ENCODE measurements around the gene RNF182.
"Not testable (repeated sequence)": the region's sequence is repeated elsewhere in the genome, so short reads cannot be mapped to it uniquely, and the experiment has no call there.

DNA sequence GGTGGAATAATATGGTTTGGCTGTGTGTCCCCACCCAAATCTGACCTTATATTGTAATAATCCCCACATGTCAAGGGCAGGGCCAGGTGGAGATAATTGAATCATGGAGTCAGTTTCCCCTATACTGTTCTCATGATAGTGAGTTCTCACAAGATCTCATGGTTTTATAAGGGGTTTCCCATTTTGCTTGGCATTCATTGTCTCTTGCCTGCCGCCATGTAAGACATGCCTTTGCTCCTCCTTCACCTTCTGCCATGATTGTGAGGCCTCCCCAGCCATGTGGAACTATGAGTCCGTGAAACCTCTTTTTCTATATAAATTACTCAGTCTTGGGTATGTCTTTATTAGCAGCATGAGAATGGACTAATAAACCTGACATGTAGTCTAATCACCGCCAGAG lies 48.7 kb downstream of the RNF182 start:
- not testable (repeated sequence) for TF ChIP-seq POLR2A (IDR thresholded peaks at IDR 0.05; ENCODE audit: low read depth, low read length); TAF1 (IDR thresholded peaks at IDR 0.05; ENCODE audit: low read depth, low read length); POLR2AphosphoS5 (IDR thresholded peaks at IDR 0.05; ENCODE audit: low read depth, low read length); PAX5 (IDR thresholded peaks at IDR 0.05; ENCODE audit: insufficient read depth, low read length, severe bottlenecking)

Measured in GM12891 (cell line).